Prostate gland (tissue), 2 donors: ENCODE measurements around the gene SHOC2.

Source experiments
- POLR2A ChIP-seq: fragments of 450-650 bp; IDR thresholded peaks from one replicate; pipeline ENCODE4 v1.6.1; 2016; ENCODE audit warnings: antibody characterized with exemption, mild to moderate bottlenecking
- POLR2AphosphoS5 ChIP-seq: sonication (generic); formaldehyde crosslinking; IDR thresholded peaks from one replicate; pipeline ENCODE4 v1.6.1; 2017; ENCODE audit warnings: antibody characterized with exemption
- TF ChIP-seq, protein P1 (sequence below), 4 experiments: fragments of 200-600 bp in 2 of 4; fragments of 450-650 bp in 2 of 4; sonication (generic) in 2 of 4; IDR thresholded peaks; 1 replicate in 3 of 4; 2 replicates in 1 of 4; pipeline ENCODE4 v1.5.1; 2016 to 2019; ENCODE audit warnings: antibody characterized with exemption in 4 of 4, mild to moderate bottlenecking in 2 of 4, moderate library complexity in 2 of 4

GRCh38 chr10:110973400-110973799 lies 54.0 kb downstream of the SHOC2 start:
- TF ChIP-seq, protein P1, sequence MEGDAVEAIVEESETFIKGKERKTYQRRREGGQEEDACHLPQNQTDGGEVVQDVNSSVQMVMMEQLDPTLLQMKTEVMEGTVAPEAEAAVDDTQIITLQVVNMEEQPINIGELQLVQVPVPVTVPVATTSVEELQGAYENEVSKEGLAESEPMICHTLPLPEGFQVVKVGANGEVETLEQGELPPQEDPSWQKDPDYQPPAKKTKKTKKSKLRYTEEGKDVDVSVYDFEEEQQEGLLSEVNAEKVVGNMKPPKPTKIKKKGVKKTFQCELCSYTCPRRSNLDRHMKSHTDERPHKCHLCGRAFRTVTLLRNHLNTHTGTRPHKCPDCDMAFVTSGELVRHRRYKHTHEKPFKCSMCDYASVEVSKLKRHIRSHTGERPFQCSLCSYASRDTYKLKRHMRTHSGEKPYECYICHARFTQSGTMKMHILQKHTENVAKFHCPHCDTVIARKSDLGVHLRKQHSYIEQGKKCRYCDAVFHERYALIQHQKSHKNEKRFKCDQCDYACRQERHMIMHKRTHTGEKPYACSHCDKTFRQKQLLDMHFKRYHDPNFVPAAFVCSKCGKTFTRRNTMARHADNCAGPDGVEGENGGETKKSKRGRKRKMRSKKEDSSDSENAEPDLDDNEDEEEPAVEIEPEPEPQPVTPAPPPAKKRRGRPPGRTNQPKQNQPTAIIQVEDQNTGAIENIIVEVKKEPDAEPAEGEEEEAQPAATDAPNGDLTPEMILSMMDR (IDR thresholded peaks at IDR 0.05), result no peak
- no peak for TF ChIP-seq POLR2A
- TF ChIP-seq POLR2AphosphoS5, result no peak
